Fibroblast of skin of back (primary cell): Measurements from ENCODE around the gene SLC6A9.

ENCODE experiments used
- DNase-seq: peaks from one replicate; pipeline ENCODE4 v3.0.0-alpha.2; 2013

SLC6A9 gene

DNA sequence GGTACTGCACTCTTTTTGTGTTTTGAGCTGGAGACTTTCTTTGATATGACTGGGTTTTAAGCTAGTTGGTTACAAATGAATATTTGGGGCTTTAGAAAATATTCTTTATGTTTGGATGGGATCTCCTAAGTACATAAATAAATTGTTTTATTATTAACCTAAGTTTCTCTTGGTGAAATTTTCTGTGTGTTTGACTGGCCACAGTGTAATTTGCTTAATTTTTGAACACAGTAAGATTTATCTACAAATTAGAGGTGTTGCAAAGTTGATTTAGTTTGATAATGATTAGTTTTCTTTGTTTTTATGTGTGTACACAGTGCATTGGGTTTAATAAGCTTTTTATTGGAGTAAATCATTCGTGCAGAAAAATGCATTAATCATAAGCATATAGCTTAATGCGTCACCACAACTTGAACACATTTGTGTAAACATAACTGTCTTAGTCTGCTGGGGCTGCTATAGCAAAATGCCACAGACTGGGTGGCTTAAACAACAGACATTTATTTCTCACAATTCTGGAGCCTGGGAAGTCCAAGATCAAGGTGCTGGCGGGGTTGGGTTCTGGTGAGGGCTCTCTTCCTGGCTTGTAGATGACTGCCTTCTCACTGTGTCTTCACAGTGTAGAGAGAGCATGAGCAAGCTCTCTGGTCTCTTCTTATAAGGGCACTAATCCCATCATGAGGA, 17.4 kb upstream of the SLC6A9 start:
- peak; percentile 77 for DNase-seq

DNA sequence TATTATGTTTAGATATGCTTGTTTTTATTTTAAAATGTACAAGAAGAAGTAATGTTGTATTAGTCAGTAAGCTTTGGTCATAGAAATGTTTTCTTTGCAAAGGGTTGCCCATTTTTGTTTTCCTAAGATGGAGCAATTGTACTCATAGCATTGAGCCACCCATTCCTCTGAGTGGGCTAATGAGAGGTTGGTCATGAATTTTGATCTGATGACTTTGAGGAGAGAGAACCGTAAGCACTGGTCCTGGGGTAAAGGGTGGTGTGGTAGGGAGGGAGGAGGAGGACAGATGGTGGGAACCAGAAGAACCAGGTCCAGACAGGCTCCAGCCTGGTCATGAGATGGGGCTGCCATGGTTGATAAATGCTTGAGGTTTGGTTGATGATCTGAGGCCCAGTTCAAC, 15.9 kb upstream of the SLC6A9 start:
- DNase-seq: peak; percentile 43

DNA sequence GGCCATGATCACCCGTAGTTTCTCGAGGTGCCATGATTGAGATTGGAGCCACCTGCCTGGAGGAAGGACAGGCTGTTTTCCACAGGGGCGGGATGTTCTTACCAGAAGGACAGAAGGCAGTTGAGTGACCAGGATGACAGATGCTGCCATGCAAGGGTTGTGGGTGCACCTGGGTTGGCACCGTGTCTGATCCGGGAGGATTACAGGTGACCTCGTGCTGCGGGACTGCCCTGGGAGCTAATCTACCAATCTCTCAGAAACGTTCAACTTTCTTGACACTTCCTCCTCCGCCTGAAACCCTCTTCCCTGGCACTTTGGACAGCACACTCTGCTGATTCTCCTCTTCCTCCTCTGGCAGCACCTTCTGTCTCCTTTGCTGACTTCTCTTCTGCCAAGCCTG, 13.8 kb upstream of the SLC6A9 start:
- DNase-seq: no peak

GRCh38 chr1:44044071-44044801, 13.0 kb upstream of the SLC6A9 start:
- no peak for DNase-seq

- no peak for DNase-seq
Observed at GRCh38 chr1:44043176-44044070, 12.2 kb upstream of the SLC6A9 start.

DNA sequence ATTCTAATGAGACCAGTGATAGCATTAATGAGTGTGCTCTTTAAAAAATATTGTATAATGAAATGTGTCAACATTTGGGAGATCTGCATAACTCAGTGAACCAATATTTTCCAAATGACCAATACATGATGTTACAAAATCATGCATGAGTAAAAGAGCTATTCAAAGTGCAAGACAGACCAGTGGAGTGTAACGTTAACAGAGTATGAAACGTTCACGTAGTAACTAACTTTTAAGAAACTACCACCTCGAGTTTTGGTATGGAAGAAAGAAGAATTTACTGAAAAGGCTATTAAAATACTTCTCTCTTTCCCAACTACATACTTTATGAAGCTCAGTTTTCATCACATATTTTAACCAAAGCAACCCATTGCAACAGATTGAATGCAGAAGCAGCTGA, 9.6 kb upstream of the SLC6A9 start:
- no peak for DNase-seq

DNA sequence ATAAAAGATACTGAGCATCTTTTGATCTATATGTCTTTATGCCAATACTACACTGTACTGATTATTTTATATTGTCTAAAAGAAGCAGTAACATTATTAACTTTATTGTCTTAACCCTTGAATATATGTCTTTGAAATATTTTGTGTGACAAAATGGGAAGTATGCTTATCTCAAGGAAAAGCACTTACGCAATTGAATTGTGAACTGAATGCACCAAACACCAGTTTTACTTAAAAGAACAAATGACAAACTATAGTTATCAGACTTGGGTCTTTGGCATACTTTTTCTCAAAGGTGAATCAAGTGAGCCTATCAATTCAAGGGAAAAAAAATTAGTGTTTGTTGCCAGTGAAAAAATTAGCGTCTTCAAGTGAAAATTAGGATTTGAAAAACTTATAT, 9.2 kb upstream of the SLC6A9 start:
- no peak for DNase-seq

- DNase-seq: peak; percentile 65
Observed at GRCh38 chr1:44038876-44039657, 7.8 kb upstream of the SLC6A9 start.

DNA sequence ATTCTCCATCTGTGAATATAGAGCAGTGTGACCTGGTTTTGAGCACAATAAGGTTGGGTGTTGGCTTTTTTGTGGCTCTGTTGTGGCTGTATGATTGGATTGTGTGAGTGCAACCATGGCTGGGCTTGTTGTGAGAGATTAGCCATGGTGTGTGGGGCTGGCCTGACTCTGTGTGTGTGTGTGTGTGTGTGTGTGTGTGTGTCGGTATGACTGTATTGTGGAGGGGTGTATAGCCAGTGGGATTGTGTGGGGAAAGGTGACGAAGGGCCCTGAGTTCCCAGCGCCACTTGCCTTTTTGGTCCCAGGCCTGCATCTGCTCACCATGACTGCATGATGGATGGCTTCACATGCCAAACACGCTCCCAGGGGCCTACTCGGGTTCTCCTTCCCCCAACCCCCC, 5.9 kb upstream of the SLC6A9 start:
- no peak for DNase-seq

- DNase-seq: peak; percentile 77
Observed at GRCh38 chr1:44036409-44037139, 5.3 kb upstream of the SLC6A9 start.

DNA sequence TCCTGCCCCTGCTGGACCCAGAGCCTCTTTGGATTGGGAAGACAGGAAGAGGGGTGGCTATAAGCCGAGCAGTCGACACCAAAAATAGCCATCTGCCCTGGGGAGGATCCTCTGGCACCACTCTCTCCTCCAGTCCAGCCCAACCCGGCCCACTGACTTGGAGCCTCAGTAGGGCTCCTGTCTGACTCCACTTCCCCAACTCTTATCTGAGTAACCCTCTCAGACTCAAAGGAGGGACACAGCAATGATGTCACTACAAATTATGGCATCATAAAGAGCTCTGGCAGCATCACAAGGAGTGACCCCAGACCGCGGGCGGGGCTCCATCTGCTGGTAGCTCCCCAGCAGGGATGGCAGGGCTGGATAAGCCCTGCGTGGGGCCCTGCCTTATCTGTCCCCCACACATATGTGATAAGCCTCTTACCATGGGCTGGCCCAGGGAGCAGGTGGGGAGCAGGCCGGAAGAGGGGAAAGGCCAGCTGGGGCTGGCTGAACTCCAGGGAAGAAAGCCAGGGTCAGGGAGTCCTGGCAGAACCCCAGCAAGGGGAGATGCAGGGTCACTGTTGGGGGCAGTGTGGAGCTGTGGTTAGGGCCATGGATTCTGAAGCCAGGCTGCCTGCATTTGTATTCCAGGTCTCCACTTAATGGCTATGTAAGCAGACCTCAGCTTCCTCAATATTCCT, 4.6 kb upstream of the SLC6A9 start:
- DNase-seq: no peak

GRCh38 chr1:44034976-44035716, 3.9 kb upstream of the SLC6A9 start:
- no peak for DNase-seq

DNA sequence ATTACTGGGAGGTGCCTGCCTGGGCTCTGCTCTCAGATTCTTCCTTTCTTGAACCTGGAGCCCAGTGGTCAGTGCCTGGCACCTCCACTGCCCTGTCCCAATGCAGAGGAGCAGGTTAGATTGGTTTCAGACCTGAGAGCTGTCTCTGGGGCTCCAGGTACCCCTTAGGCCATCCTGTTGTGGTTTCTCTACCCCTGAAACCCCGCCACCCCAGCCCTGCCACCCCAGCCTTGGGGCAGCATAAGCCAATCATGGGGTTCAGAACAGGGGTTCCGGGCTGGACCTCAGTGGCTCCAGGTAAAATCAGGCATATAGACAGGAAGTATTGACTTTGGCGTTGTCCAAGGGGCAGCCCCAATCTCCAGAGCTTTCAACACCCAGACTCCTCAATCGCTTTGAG, 3.2 kb upstream of the SLC6A9 start:
- no peak for DNase-seq

GRCh38 chr1:44033756-44034155, 2.5 kb upstream of the SLC6A9 start:
- DNase-seq: no peak

- no peak for DNase-seq
Observed at GRCh38 chr1:44033041-44033575, 1.8 kb upstream of the SLC6A9 start.

- no peak for DNase-seq
Observed at GRCh38 chr1:44032170-44032790, 1.0 kb upstream of the SLC6A9 start.

GRCh38 chr1:44030605-44031251, 534 bp downstream of the SLC6A9 start:
- peak; percentile 50 for DNase-seq

DNA sequence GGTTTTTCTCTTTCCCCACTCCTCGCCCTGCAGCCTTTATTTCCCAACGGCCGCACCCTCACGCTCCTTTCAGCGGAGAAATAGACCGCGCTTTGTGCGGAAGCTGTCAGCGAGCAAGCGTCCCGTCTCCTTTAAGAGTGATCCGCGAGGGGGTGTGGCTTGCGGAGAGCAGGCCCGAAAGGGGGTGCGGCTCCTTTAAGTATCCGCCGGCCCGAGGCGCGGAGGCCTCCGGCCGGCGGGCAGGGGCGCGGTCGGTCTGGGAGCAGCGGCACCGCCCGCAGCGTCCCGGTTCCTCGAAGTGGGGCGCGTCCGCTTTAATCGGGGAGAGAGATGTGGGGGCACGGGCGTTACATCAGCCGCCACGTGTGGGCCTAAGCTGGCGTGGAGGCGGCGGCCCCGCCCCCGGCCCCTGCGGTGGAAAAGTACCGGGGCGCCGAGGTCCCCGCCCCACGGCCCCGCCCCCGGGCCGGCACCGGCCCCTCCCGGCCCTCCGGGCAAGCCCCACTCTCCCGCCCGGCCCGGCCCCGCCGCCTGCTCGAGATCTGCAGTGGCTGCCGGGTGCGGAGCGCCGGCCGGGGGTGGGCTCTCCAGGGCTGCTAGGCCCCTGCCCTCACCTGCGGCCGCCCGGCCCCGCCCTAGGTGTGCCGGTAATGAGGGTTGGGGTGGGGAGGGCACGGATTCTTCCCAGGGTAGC, 1.2 kb downstream of the SLC6A9 start:
- peak; percentile 89 for DNase-seq
